Transverse colon (tissue), 4 donors: ENCODE results near the gene ST3GAL2.

Experiments used
- CTCF ChIP-seq, 5 experiments: fragments of 200-600 bp in 3 of 5; fragments of 450-650 bp in 2 of 5; sonication (generic) in 3 of 5; IDR thresholded peaks; 1 replicate in 2 of 5; 2 replicates in 3 of 5; pipeline ENCODE4 v1.5.1; 2016 to 2017; ENCODE audit warnings: antibody characterized with exemption in 5 of 5, inconsistent platforms in 3 of 5, mild to moderate bottlenecking in 2 of 5, moderate library complexity in 1 of 5
- EP300 ChIP-seq: sonication (generic); formaldehyde crosslinking; IDR thresholded peaks from one replicate; pipeline ENCODE4 v1.6.1; 2017; ENCODE audit warnings: antibody characterized with exemption, low read depth
- POLR2A ChIP-seq: fragments of 450-650 bp; IDR thresholded peaks from one replicate; pipeline ENCODE4 v1.6.1; 2016; ENCODE audit warnings: antibody characterized with exemption, mild to moderate bottlenecking, moderate library complexity
- POLR2AphosphoS5 ChIP-seq, 3 donors: sonication (generic); formaldehyde crosslinking; IDR thresholded peaks; one replicate each; pipeline ENCODE4 v1.6.1; 2016; ENCODE audit warnings: antibody characterized with exemption in 3 of 3

DNA sequence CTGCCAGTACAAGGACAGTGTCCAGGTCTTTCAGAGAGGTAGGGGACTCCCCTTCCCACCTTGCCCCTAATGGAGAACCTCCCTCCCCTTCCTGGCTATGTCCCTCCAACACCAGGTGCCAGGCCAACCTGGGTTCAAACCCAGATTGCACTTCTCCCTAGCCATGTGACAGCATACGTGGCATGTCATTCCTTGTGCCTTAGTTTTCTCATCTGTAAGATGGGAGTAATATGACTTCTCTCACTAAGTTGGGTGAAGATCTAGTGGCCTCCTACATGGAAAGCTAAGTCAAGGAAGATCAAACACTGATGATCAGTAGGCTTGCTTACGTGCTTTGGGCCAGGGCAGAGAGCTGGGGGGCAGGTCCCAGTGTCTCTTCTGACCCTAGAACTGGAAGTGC is 24.3 kb upstream of the ST3GAL2 start:
- no peak for TF ChIP-seq EP300
- TF ChIP-seq CTCF (IDR thresholded peaks at IDR 0.05): no peak
- no peak for TF ChIP-seq POLR2A
- TF ChIP-seq POLR2AphosphoS5 (IDR thresholded peaks at IDR 0.05): no peak
